Suppressor macrophage treated with lipopolysaccharide for 1 hour (primary cell): Measurements from ENCODE around the gene AGO4.
"Not testable (repeated sequence)": the region's sequence is repeated elsewhere in the genome, so short reads cannot be mapped to it uniquely, and the experiment has no call there.

Experiments used
- DNase-seq, 3 donors: peaks; one replicate each; pipeline ENCODE4 v3.0.0-alpha.2; 2020 to 2022

Gene AGO4

DNA sequence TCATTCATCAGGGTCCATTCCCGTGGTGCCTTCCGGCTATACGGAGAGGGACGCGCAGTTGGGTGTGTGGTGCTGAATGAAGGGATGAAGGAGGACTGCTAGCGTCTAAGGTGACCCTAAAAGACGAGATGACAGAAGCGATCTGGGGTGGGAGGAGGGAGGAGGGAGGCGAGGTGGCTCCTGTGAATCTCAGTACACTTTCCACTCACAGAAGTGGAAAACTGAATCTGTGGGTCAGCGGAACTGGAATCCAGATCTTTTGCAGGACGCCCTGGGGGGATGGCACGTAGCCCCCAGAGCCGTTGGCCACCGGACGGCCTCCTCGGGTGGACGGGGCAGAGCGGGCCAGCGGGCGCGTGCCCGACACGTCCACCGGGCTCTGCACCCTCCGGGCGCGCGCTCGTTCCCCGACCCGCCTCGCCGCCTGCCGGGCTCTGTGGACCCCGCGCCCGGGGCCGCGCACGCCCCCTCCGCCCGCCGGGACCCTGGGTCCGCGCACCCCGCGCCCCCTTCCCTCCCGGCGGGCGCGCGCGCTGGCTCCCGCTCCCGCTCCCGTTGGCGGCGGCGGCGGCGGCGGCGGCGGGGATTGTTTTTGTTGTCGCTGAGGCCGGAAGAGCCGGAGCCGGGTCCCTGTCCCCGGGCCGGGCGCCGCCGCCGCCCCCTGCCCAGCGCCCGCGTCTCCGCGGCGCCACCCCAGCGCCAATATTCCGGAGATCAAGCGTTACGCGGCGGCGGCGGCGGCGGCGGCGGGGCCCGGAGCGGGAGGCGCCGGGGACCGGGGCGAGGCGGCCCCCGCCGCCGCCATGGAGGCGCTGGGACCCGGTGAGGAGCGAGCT lies at the start of gene AGO4:
Gene AGO4, plus strand, starts transcription at position 403 of the 836 bp plus-strand sequence. Its CDS starts 401 bp downstream, at position 804.
- peak; percentile 44 to 79 (median 58) for DNase-seq

GRCh38 chr1:35762141-35762540 lies 45.7 kb upstream of the AGO4 start:
- DNase-seq = peak in 2 of 3 donors; percentile 6 to 25

DNA sequence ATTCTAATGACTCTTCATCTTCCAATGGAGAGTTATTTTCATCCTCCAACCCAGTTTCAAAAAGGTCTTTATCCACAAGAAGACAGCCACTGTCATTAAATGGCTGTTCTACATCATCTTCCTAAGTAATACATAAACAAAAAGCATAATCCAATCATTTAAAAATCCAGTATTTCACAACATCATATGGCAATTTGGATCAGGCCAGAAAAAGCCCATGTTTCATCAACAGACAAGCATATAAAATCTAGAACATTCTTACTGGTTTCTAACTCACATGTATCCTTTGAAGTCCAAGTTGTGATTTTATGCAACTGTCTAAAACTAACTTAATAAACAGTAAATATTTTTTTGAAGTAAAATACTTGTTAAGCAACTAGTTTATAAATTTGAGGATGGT lies 44.6 kb upstream of the AGO4 start:
- DNase-seq = peak; percentile 10 to 66 (median 58)

DNA sequence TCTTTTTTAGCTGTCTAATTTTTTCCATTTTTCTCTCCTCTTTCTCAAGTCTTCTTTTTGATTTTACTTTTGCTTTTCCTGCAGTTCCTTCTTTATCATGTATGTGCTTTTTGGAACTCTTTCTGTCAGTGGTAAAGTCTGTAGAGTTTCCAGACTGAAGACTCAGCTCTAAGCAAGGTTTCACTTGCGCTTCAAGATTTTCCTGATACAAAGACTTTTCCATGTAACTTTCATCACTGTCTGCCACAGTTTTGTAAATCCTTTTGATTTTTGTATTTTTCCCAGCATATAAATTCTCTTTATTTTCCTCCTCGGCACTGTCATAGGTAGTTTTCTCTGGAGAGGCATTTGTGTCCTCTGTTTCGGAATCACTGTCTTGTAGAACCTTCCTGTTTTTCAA lies 43.5 kb upstream of the AGO4 start:
- DNase-seq = no peak

- peak in 1 of 3 donors; percentile 2 for DNase-seq
Observed at GRCh38 chr1:35768350-35769187, 39.2 kb upstream of the AGO4 start.

GRCh38 chr1:35769188-35769758 lies 38.5 kb upstream of the AGO4 start:
- DNase-seq = peak; percentile 95 to 97 (median 97)

DNA sequence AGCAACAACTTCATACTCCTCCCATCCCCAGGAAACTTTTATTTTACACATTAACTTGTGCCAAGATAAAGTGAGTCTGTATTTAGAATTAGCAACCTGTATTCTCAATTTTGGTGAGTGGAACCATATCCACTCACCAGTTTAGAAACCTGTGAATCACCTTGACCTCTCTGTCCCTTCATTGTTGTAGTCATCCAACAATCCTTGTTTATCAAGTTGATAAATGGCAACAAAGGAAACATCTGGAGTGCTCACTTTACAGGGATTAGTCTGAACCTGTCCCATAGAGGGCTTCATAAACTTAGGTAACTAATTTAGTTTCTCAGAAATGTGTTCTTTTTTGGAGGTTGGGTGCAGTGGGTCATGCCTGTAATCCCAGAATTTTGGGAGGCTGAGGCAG lies 34.1 kb upstream of the AGO4 start:
- DNase-seq = no peak

- DNase-seq = not testable (repeated sequence)
Observed at GRCh38 chr1:35776172-35776571, 31.6 kb upstream of the AGO4 start.

- DNase-seq = no peak
Observed at GRCh38 chr1:35777109-35777508, 30.7 kb upstream of the AGO4 start.

DNA sequence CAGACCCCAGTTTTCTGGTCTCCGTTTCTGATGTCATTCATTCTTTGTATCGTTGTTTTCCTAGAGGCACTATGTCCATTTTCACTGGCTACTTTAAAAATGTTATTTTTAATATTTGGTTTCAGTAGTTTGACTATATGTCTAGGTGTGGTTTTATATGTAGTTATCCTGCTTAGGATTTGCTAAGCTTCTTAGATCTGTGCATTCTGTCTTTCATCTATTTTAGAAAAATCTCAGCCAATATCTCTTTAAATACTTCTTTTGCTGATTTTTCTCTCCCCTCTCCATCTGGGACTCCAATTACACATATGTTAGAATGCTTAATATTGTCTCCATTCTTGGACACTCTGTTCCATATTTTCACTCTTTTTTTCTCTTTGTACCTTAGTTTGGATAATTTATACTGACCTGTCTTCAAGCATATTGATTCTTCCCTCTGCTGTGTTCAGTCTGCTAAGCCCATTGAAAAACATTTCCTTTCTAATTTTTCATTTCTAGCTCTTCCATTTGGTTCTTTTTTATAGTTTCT lies 24.7 kb upstream of the AGO4 start:
- DNase-seq = no peak

- DNase-seq = not testable (repeated sequence)
Observed at GRCh38 chr1:35784364-35784763, 23.5 kb upstream of the AGO4 start.

DNA sequence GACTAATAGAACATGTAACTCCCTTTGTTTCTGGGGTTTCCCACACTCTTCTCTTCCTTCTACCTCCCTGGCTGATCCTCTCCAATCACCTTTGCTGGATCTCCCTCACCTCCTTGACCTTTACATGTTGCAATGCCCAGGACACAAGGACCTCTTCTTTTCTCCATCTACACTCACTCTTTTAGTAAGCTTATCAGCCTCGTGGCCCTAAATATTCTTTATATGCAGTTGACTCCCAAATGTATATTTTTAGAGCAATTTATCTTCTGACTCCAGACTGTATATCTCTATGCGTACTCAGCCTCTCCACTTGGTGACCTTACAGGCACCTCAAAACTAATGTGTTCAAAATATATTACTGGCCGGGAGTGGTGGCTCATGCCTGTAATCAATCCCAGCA lies 19.7 kb upstream of the AGO4 start:
- no peak for DNase-seq

GRCh38 chr1:35790670-35791069 lies 17.1 kb upstream of the AGO4 start:
- DNase-seq = no peak

GRCh38 chr1:35795295-35795694 lies 12.5 kb upstream of the AGO4 start:
- DNase-seq = no peak

DNA sequence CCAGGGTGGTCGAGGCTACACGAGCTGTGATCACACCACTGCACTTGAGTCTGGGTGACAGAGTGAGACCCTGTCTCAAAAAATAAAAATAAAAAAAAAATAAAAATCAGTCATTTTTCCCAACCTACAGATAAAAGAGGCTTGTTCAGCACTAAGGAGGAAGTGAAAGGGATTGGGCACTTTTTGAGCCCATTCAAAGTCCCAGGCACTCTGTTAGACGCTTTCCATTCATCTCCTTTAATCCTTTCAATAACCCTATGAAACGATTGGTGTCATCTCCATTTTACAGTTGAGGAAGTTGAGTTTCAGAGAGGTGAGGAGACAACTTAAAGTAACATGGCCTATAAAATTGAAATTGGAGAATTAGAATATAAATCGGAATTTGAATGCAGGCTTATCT lies 10.4 kb upstream of the AGO4 start:
- peak in 2 of 3 donors; percentile 27 to 38 for DNase-seq

- DNase-seq = peak in 1 of 3 donors; percentile 42
Observed at GRCh38 chr1:35798019-35798418, 9.8 kb upstream of the AGO4 start.

DNA sequence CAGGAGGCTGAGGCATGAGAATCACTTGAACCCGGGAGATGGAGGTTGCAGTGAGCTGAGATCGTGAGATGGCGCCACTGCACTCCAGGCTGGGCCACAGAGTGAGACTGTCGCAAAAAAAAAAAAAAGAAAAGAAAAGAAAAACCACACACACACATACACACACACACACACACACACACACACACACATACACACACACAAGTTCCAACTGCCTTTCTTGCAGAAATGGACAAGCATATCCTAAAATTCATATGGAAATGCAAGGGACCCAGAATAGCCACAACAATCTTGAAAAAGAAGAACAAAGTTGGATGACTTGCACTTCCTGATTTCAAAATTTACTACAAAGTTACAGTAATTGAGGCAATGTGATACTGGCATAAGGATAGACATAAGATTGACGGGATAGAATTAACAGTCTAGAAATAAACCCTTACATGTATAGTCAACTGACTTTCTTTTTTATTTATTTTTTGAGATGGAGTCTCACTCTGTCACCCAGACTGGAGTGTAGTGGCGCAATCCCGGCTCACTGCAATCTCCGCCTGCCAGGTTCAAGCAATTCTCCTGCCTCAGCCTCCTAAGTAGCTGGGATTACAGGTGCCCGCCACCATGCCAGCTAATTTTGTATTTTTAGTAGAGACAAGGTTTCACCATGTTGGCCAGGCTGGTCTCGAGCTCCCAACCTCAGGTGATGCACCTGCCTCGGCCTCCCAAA lies 7.5 kb upstream of the AGO4 start:
- DNase-seq = peak; percentile 63 to 94 (median 89)

- DNase-seq = peak; percentile 27 to 68 (median 33)
Observed at GRCh38 chr1:35808450-35809113, 766 bp downstream of the AGO4 start.

GRCh38 chr1:35809114-35810095 lies 1.6 kb downstream of the AGO4 start:
- no peak for DNase-seq

DNA sequence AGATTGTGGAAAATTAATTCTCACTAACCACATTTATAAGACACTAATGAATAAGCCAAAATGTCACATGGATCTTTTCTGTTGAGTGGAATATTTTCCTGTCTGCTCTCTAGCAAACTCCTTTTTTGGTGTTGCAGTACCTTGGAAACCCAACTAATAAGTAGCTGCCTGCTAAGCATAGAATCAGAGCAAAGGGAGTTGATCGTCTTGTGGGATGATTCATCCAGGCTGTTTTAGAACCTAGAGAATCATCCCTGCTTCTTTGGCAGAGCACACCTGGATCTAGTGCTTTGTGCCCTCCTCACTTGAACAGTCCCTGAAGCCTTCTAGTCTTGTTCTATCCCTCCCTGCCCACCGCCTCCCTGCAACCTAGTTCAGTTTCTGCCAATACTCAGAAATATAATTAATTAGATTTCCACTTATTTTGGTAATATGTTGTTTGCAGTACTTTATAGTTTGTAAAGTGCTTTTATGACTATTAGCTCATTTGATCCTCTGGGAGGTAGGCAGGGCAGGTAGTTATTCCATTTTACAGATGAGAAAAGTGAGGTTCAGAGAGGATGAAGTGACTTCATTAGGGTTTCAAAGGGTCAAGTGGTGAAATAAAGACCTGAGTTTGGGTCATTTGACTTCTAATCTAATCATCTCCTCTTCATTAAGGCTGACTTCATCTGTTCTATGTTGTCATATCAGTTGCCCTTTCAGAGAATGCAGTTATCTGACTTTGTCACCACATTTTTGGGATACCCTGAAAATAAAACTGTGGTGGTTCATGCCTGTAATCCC lies 2.5 kb downstream of the AGO4 start:
- peak in 1 of 3 donors; percentile 28 for DNase-seq
